Kidney epithelial cell (primary cell): ENCODE measurements around the gene SAMM50. TPM values are rescaled to one million over a fixed set of nuclear protein-coding genes. Genes with fewer than 3 reads are reported as not detected.

Experiments used
- DNase-seq: peaks from one replicate; pipeline ENCODE4 v3.0.0-alpha.2; 2010; ENCODE audit warnings: low read depth
- H3K27me3 ChIP-seq: 2 replicates; pipeline ENCODE4 v1.6.0; 2011; ENCODE audit warnings: low read length; ENCODE audit not compliant: control insufficient read depth, insufficient read depth
- H3K36me3 ChIP-seq: 2 replicates; pipeline ENCODE4 v1.5.1; 2011; ENCODE audit warnings: low read length; ENCODE audit not compliant: control insufficient read depth, insufficient read depth
- H3K4me3 ChIP-seq: 2 replicates; pipeline ENCODE4 v1.5.1; 2011; ENCODE audit warnings: low read depth, mild to moderate bottlenecking, control low read depth, low read length
- total RNA-seq: library from RNA; depleted of rRNA; stranded (reverse); fragments of >200 nt; gene quantifications from 2 replicates; pipeline ENCODE4 v1.2.3, GENCODE V29; 2015
- TF ChIP-seq, protein P1 (sequence below): IDR thresholded peaks from 2 replicates; pipeline ENCODE4 v1.5.1; 2011; ENCODE audit warnings: mild to moderate bottlenecking, moderate library complexity, low read length, control low read depth, inconsistent platforms; ENCODE audit not compliant: insufficient read depth, poor library complexity, severe bottlenecking

Gene SAMM50
- total RNA-seq, 1 donor from 2014 or later, result 41.4 TPM

DNA sequence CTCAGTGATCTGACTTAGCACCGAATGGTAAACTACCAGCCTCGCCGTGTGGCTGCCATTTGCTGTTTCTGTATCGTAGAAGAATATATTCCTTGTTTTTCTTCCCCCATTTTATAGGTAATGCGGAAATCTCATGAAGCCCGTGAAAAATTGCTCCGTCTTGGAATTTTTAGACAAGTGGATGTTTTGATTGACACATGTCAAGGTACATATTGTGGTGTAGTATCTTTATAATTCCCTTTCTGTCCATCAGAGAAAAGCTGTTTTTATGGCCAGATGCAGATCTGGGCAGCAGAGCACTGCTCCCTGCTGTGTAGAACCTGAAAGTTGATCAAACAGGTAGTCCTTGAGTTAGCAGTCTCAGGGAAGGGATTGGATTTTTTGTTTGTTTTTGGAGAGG, 13.4 kb downstream of the SAMM50 start:
- Histone ChIP-seq H3K27me3 (no peaks in the 10 kb centered on the region), H3K4me3 (no peak overlapping the region), H3K36me3 (peaks cover 1% of the 10 kb centered on the region)
- DNase-seq, result no peak
- TF ChIP-seq, protein P1, sequence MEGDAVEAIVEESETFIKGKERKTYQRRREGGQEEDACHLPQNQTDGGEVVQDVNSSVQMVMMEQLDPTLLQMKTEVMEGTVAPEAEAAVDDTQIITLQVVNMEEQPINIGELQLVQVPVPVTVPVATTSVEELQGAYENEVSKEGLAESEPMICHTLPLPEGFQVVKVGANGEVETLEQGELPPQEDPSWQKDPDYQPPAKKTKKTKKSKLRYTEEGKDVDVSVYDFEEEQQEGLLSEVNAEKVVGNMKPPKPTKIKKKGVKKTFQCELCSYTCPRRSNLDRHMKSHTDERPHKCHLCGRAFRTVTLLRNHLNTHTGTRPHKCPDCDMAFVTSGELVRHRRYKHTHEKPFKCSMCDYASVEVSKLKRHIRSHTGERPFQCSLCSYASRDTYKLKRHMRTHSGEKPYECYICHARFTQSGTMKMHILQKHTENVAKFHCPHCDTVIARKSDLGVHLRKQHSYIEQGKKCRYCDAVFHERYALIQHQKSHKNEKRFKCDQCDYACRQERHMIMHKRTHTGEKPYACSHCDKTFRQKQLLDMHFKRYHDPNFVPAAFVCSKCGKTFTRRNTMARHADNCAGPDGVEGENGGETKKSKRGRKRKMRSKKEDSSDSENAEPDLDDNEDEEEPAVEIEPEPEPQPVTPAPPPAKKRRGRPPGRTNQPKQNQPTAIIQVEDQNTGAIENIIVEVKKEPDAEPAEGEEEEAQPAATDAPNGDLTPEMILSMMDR, result no peak

DNA sequence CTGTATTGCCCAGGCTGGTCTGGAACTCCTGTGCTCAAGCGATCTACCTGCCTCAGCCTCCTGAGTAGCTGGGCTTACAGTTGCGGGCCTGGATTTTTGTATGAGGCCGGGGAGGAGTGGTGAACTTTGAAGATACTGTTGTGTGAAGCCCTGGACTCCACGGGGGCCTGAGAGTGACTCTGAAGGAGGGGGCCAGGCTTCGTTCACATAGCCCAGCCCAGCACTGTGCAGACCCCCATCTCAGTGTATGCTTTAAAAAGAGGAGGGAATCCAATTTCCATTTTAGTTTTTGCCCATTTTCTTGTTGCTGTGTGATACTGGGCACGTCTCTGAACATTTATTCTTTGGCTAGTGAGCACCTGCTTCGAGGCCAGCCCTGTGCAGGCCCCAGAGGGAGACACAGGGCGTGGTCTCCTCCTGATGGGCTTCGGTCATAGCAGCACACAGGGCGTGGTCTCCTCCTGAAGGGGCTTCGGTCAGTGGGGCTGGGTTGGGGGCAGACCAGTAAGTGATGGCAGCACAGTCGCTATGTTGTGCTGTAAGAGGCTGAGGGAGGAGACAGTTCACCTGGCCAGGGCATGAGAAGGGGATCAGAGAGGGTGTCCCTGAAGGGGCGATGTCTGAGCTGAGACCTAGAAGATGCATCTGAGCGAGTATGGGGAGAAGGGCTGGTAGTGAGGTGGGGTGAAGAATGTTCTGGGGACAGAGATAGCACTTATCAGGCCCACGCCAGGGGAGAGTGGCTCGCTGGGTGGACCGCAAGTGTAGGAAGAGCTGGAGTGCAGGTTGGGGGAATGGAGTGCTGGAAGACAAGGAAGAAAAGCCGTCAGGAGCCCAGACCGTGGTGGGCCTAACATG, 14.0 kb downstream of the SAMM50 start:
- Histone ChIP-seq H3K4me3 (no peak overlapping the region), H3K36me3 (no peaks in the 10 kb centered on the region)

DNA sequence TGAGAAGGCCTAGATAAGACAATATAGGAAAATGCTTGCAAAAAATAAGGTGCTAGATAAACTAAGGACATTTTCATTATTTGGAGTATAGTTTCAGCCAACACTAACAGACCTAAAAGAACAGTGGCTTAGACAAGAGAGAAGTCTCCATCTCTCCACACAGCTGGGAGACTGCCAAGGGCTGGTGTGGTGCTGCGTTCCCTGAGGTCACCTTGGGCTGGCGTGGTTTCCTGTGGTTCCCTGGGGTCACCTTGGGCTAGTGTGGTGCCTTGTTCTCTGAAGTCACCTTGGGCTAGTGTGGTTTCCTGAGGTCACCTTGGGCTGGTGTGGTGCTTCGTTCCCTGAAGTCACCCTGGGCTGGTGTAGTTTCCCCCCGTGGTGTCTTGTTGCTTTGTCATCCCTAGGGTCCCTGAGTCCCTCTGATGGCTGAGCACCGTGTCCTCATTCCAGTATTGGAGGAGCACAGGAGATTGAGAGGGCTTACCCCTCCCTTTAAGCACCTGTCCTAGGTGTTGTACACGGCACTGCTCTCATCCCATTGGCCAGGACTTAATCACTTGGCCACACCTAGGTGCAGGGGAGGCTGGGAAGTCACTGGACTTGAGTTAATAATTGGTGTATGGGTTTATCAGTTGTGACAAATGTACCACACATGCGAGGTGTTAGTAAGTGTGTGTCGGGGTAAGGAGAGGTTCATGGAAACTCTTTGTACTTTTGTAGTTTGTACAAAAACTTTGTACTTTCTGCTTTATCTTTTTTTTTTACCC, 14.9 kb downstream of the SAMM50 start:
- DNase-seq, result no peak
- Histone ChIP-seq H3K27me3 (no peaks in the 10 kb centered on the region), H3K4me3 (no peak overlapping the region), H3K36me3 (no peaks in the 10 kb centered on the region)
- TF ChIP-seq, protein P1, result no peak

More for the DNA sequence above, 14.0 kb downstream of the SAMM50 start:
- no peaks in the 10 kb centered on the region for H3K27me3 ChIP-seq
- DNase-seq, result no peak
- TF ChIP-seq, protein P1, result no peak

DNA sequence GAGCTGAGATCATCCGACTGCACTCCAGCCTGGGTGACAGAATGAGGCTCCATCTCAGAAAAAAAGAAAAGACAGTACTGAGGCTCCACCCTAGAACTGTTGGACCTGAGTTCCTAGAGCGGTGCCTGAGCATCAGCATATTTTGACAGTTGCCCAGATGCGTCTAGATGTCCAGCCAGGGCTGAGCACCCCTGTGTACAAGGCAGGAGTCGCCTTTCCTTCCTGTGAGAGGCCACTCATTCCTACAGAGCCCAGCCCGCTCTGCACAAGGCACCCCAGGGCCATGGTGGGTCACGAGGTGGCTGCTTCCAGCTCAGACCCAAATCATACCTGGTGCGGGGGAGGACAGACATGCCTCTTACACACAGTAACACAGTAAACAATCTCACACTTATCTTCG, 15.9 kb downstream of the SAMM50 start:
- Histone ChIP-seq H3K36me3 (no peaks in the 10 kb centered on the region), H3K4me3 (no peak overlapping the region), H3K27me3 (no peaks in the 10 kb centered on the region)
- TF ChIP-seq, protein P1, result no peak
- no peak for DNase-seq

DNA sequence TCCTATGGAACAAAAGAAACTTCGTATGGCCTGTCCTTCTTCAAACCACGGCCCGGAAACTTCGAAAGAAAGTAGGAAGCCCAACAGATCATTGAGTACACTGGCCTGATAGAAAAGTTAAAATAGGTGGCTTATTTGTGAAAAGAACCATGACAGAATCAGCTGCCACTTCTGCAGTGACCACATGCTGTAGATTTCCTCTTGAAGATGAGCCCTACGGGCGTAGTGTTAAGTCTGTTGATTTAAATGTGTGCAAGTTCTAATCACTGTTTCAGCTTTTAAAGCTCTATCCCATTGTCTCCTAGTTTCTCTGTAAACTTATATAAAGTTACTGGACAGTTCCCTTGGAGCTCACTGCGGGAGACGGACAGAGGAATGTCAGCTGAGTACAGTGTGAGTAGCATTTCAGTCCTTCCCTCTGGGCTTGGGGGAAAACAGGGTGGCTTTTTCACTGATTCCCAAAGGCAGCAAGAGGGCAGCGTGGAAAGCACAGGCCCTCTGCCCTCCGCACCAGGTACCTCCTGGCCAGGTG, 17.8 kb downstream of the SAMM50 start:
- Histone ChIP-seq H3K36me3 (no peaks in the 10 kb centered on the region), H3K4me3 (no peak overlapping the region), H3K27me3 (no peaks in the 10 kb centered on the region)
- TF ChIP-seq, protein P1, result no peak
- DNase-seq, result no peak
